Activated T-cell treated with anti-CD3 and anti-CD28 coated beads, Interleukin-2, amount 50 U/mL, for 24 hours (primary cell): Measurements from ENCODE around the gene PHACTR3.

Source experiments
- DNase-seq: peaks from one replicate; pipeline ENCODE4 v3.0.0-alpha.2; 2020
- H3K27ac Mint-ChIP-seq: 2 replicates; pipeline ENCODE4 v1.8.0; 2020; ENCODE audit warnings: mild to moderate bottlenecking, mixed read lengths
- H3K27me3 Mint-ChIP-seq: 2 replicates; pipeline ENCODE4 v1.8.0; 2020; ENCODE audit warnings: mixed read lengths
- H3K36me3 Mint-ChIP-seq: 2 replicates; pipeline ENCODE4 v1.8.0; 2020; ENCODE audit warnings: low read depth, mixed read lengths
- H3K4me1 Mint-ChIP-seq: 2 replicates; pipeline ENCODE4 v1.8.0; 2020; ENCODE audit warnings: low read depth, mixed read lengths
- H3K4me3 Mint-ChIP-seq: 2 replicates; pipeline ENCODE4 v1.8.0; 2020; ENCODE audit warnings: mild to moderate bottlenecking, moderate library complexity, mixed read lengths
- H3K9me3 Mint-ChIP-seq: 2 replicates; pipeline ENCODE4 v1.8.0; 2020; ENCODE audit warnings: mixed read lengths

Gene PHACTR3

GRCh38 chr20:59786801-59787537, 182.6 kb downstream of the PHACTR3 start:
- Mint-ChIP-seq H3K27ac (no peak overlapping the region), H3K36me3 (no peaks in the 10 kb centered on the region), H3K9me3 (peaks cover 6% of the 10 kb centered on the region), H3K4me3 (no peak overlapping the region), H3K27me3 (peaks cover 25% of the 10 kb centered on the region), H3K4me1 (no peaks in the 10 kb centered on the region)
- DNase-seq, result no peak

GRCh38 chr20:59787538-59787890, 183.2 kb downstream of the PHACTR3 start:
- DNase-seq, result no peak
- H3K4me3 Mint-ChIP-seq, result no peak overlapping the region
- no peaks in the 10 kb centered on the region for H3K4me1 Mint-ChIP-seq
- H3K27ac Mint-ChIP-seq, result no peak overlapping the region
- H3K27me3 Mint-ChIP-seq, result peaks cover 22% of the 10 kb centered on the region
- H3K9me3 Mint-ChIP-seq, result peaks cover 10% of the 10 kb centered on the region
- H3K36me3 Mint-ChIP-seq, result no peaks in the 10 kb centered on the region

- Mint-ChIP-seq H3K4me3 (no peak overlapping the region), H3K4me1 (no peaks in the 10 kb centered on the region), H3K27me3 (peaks cover 23% of the 10 kb centered on the region), H3K36me3 (no peaks in the 10 kb centered on the region), H3K27ac (no peak overlapping the region), H3K9me3 (peaks cover 12% of the 10 kb centered on the region)
- no peak for DNase-seq
Observed at GRCh38 chr20:59788196-59788735, 183.9 kb downstream of the PHACTR3 start.

GRCh38 chr20:59788811-59789397, 184.6 kb downstream of the PHACTR3 start:
- H3K4me3 Mint-ChIP-seq, result no peak overlapping the region
- H3K36me3 Mint-ChIP-seq, result no peaks in the 10 kb centered on the region
- H3K9me3 Mint-ChIP-seq, result peaks cover 14% of the 10 kb centered on the region
- no peak overlapping the region for H3K27ac Mint-ChIP-seq
- DNase-seq, result no peak
- H3K27me3 Mint-ChIP-seq, result peaks cover 25% of the 10 kb centered on the region
- H3K4me1 Mint-ChIP-seq, result no peaks in the 10 kb centered on the region

- DNase-seq, result no peak
- Mint-ChIP-seq H3K27ac (no peak overlapping the region), H3K4me3 (no peak overlapping the region), H3K9me3 (peaks cover 14% of the 10 kb centered on the region), H3K27me3 (peaks cover 27% of the 10 kb centered on the region), H3K4me1 (no peaks in the 10 kb centered on the region), H3K36me3 (no peaks in the 10 kb centered on the region)
Observed at GRCh38 chr20:59789686-59790085, 185.3 kb downstream of the PHACTR3 start.

GRCh38 chr20:59790346-59790745, 186.0 kb downstream of the PHACTR3 start:
- Mint-ChIP-seq H3K4me3 (no peak overlapping the region), H3K36me3 (no peaks in the 10 kb centered on the region), H3K4me1 (no peaks in the 10 kb centered on the region), H3K9me3 (peaks cover 14% of the 10 kb centered on the region), H3K27me3 (peaks cover 27% of the 10 kb centered on the region), H3K27ac (no peak overlapping the region)
- DNase-seq, result no peak

GRCh38 chr20:59792300-59792699, 188.0 kb downstream of the PHACTR3 start:
- no peaks in the 10 kb centered on the region for H3K4me1 Mint-ChIP-seq
- peaks cover 28% of the 10 kb centered on the region for H3K9me3 Mint-ChIP-seq
- H3K4me3 Mint-ChIP-seq, result no peak overlapping the region
- peaks cover 21% of the 10 kb centered on the region for H3K27me3 Mint-ChIP-seq
- H3K36me3 Mint-ChIP-seq, result no peaks in the 10 kb centered on the region
- DNase-seq, result no peak
- H3K27ac Mint-ChIP-seq, result no peak overlapping the region

GRCh38 chr20:59794555-59794954, 190.2 kb downstream of the PHACTR3 start:
- H3K36me3 Mint-ChIP-seq, result no peaks in the 10 kb centered on the region
- no peak overlapping the region for H3K4me3 Mint-ChIP-seq
- H3K4me1 Mint-ChIP-seq, result no peaks in the 10 kb centered on the region
- peaks cover 32% of the 10 kb centered on the region for H3K9me3 Mint-ChIP-seq
- H3K27me3 Mint-ChIP-seq, result peaks cover 12% of the 10 kb centered on the region
- no peak overlapping the region for H3K27ac Mint-ChIP-seq
- no peak for DNase-seq

- Mint-ChIP-seq H3K4me3 (no peak overlapping the region), H3K36me3 (no peaks in the 10 kb centered on the region), H3K27me3 (peaks cover 30% of the 10 kb centered on the region), H3K4me1 (no peaks in the 10 kb centered on the region), H3K27ac (no peak overlapping the region), H3K9me3 (peaks cover 29% of the 10 kb centered on the region)
- DNase-seq, result no peak
Observed at GRCh38 chr20:59800309-59800708, 196.0 kb downstream of the PHACTR3 start.

- H3K4me1 Mint-ChIP-seq, result no peaks in the 10 kb centered on the region
- H3K4me3 Mint-ChIP-seq, result no peak overlapping the region
- peaks cover 18% of the 10 kb centered on the region for H3K9me3 Mint-ChIP-seq
- H3K27ac Mint-ChIP-seq, result no peak overlapping the region
- no peaks in the 10 kb centered on the region for H3K36me3 Mint-ChIP-seq
- DNase-seq, result no peak
- peaks cover 33% of the 10 kb centered on the region for H3K27me3 Mint-ChIP-seq
Observed at GRCh38 chr20:59802018-59802417, 197.7 kb downstream of the PHACTR3 start.

- Mint-ChIP-seq H3K4me1 (no peaks in the 10 kb centered on the region), H3K9me3 (peaks cover 15% of the 10 kb centered on the region), H3K4me3 (no peak overlapping the region)
Observed at GRCh38 chr20:59802471-59803221, 198.3 kb downstream of the PHACTR3 start.

GRCh38 chr20:59804347-59804746, 200.0 kb downstream of the PHACTR3 start:
- Mint-ChIP-seq H3K27ac (no peak overlapping the region), H3K36me3 (no peaks in the 10 kb centered on the region), H3K27me3 (peaks cover 33% of the 10 kb centered on the region), H3K4me1 (no peaks in the 10 kb centered on the region), H3K4me3 (no peak overlapping the region), H3K9me3 (peaks cover 11% of the 10 kb centered on the region)
- no peak for DNase-seq

More at GRCh38 chr20:59802471-59803221, 198.3 kb downstream of the PHACTR3 start:
- no peak for DNase-seq
- Mint-ChIP-seq H3K27ac (no peak overlapping the region), H3K27me3 (peaks cover 33% of the 10 kb centered on the region), H3K36me3 (no peaks in the 10 kb centered on the region)

GRCh38 chr20:59804871-59805665, 200.7 kb downstream of the PHACTR3 start:
- Mint-ChIP-seq H3K4me3 (no peak overlapping the region), H3K27me3 (peaks cover 33% of the 10 kb centered on the region)

More at GRCh38 chr20:59804871-59805665, 200.7 kb downstream of the PHACTR3 start:
- peaks cover 11% of the 10 kb centered on the region for H3K9me3 Mint-ChIP-seq
- no peaks in the 10 kb centered on the region for H3K36me3 Mint-ChIP-seq
- no peaks in the 10 kb centered on the region for H3K4me1 Mint-ChIP-seq
- no peak overlapping the region for H3K27ac Mint-ChIP-seq
- DNase-seq, result no peak
